Renal cortical epithelial cell (primary cell): ENCODE results near the gene DEFB119. TPM values are rescaled to one million over a fixed set of nuclear protein-coding genes. Genes with fewer than 3 reads are reported as not detected.

ENCODE experiments used
- total RNA-seq: library from RNA; depleted of rRNA; stranded (reverse); fragments of >200 nt; gene quantifications from 2 replicates; pipeline ENCODE4 v1.2.3, GENCODE V29; 2014

The DEFB119 gene
- total RNA-seq, 1 donor from 2014 or later: not detected

Other genes with a start within 250 kb of the DEFB119 start
- not detected in 2 replicates for gene DEFB115, start 132.9 kb downstream of the DEFB119 start, total RNA-seq
- not detected in 2 replicates for gene DEFB116, start 82.0 kb downstream of the DEFB119 start, total RNA-seq
- gene DEFB118, start 22.0 kb downstream of the DEFB119 start, total RNA-seq: not detected in 2 replicates
- gene DEFB121, start 15.6 kb upstream of the DEFB119 start, total RNA-seq: not detected in 2 replicates
- gene DEFB123, start 50.0 kb upstream of the DEFB119 start, total RNA-seq: not detected in 2 replicates
- not detected in 2 replicates for gene DEFB124, start 84.5 kb upstream of the DEFB119 start, total RNA-seq
- gene REM1, start 84.7 kb upstream of the DEFB119 start, total RNA-seq: not detected in 2 replicates
- 64.6 and 150 TPM in 2 replicates for gene HM13, start 123.9 kb upstream of the DEFB119 start, total RNA-seq
- gene ID1, start 214.7 kb upstream of the DEFB119 start, total RNA-seq: 88.2 and 251 TPM in 2 replicates
- not detected in 2 replicates for gene COX4I2, start 247.3 kb upstream of the DEFB119 start, total RNA-seq